IMR-90 (cell line): Measurements from ENCODE around the gene CNOT3. TPM values are rescaled to one million over a fixed set of nuclear protein-coding genes. Genes with fewer than 3 reads are reported as not detected.
"Not testable (repeated sequence)": the region's sequence is repeated elsewhere in the genome, so short reads cannot be mapped to it uniquely, and the experiment has no call there.

Experiments
- ATAC-seq: fragments of 200-7000 bp; cut with Tn5 transposase; 2 replicates; pipeline ENCODE4 v1.9.1; 2020; ENCODE audit warnings: low read depth, mild to moderate bottlenecking, moderate library complexity
- BruUV-seq: library from RNA; stranded (reverse); fragments of 400-500 nt; replicated peaks from 2 replicates; lab custom pipeline; 2021; lab: Mats Ljungman, UMichigan
- CTCF ChIA-PET: fragments of 300-600 bp; formaldehyde crosslinking; extraction: SDS; loops from one replicate; lab custom pipeline; 2021; ENCODE audit warnings: antibody characterized with exemption; lab: Yijun Ruan, JAX
- POLR2A ChIA-PET: fragments of 300-600 bp; sonication (Branson Sonifier 250); formaldehyde crosslinking; loops from one replicate; lab custom pipeline; 2022; ENCODE audit warnings: antibody characterized with exemption; ENCODE audit not compliant: unreplicated experiment; lab: Charles Lee
- DNase-seq: peaks from one replicate; pipeline ENCODE4 v3.0.0; 2013
- H2AFZ ChIP-seq: replicated peaks from 2 replicates; pipeline ENCODE3; 2013; ENCODE audit warnings: low read length, mild to moderate bottlenecking; ENCODE audit not compliant: poor library complexity
- H2AK5ac ChIP-seq: 2 replicates; pipeline ENCODE4 v1.6.1; 2013; ENCODE audit warnings: low read depth, low read length, inconsistent platforms
- H2AK9ac ChIP-seq: replicated peaks from 2 replicates; pipeline ENCODE3; 2013; ENCODE audit warnings: mild to moderate bottlenecking, low read depth, low read length, moderate library complexity; ENCODE audit not compliant: poor library complexity
- H2BK120ac ChIP-seq: 2 replicates; pipeline ENCODE4 v1.6.1; 2013; ENCODE audit warnings: low read depth, low read length, inconsistent platforms
- H2BK15ac ChIP-seq: 3 replicates; pipeline ENCODE4 v1.6.1; 2013; ENCODE audit warnings: low read depth, low read length, inconsistent platforms
- H2BK20ac ChIP-seq: 2 replicates; pipeline ENCODE4 v1.6.1; 2013; ENCODE audit warnings: low read depth, mild to moderate bottlenecking, inconsistent platforms, low read length, moderate library complexity
- H2BK5ac ChIP-seq: 2 replicates; pipeline ENCODE4 v1.6.1; 2013; ENCODE audit warnings: mild to moderate bottlenecking, low read depth, low read length, inconsistent platforms; ENCODE audit not compliant: poor library complexity, severe bottlenecking
- H3K14ac ChIP-seq: replicated peaks from 2 replicates; pipeline ENCODE4 v1.6.1; 2013; ENCODE audit warnings: low read depth, low read length, inconsistent platforms
- H3K18ac ChIP-seq: 2 replicates; pipeline ENCODE4 v1.6.1; 2013; ENCODE audit warnings: low read depth, low read length, control low read depth
- H3K23ac ChIP-seq: 2 replicates; pipeline ENCODE4 v1.6.1; 2013; ENCODE audit warnings: low read depth, low read length, inconsistent platforms
- H3K27ac ChIP-seq: 2 replicates; pipeline ENCODE4 v1.5.1; 2013; ENCODE audit warnings: mild to moderate bottlenecking, control low read depth, low read length; ENCODE audit not compliant: insufficient read depth
- H3K27me3 ChIP-seq: 2 replicates; pipeline ENCODE4 v1.6.1; 2013; ENCODE audit warnings: low read length; ENCODE audit not compliant: control insufficient read depth, insufficient read depth
- H3K36me3 ChIP-seq: 2 replicates; pipeline ENCODE4 v1.6.1; 2013; ENCODE audit warnings: low read length, mixed read lengths; ENCODE audit not compliant: control insufficient read depth, insufficient read depth
- H3K4ac ChIP-seq: 2 replicates; pipeline ENCODE4 v1.6.1; 2013; ENCODE audit warnings: low read depth, low read length, inconsistent platforms
- H3K4me1 ChIP-seq: 2 replicates; pipeline ENCODE4 v1.6.1; 2013; ENCODE audit warnings: low read length, mixed read lengths; ENCODE audit not compliant: control insufficient read depth, insufficient read depth
- H3K4me2 ChIP-seq: 2 replicates; pipeline ENCODE4 v1.6.1; 2013; ENCODE audit warnings: low read depth, mild to moderate bottlenecking, control low read depth, low read length, moderate library complexity
- H3K4me3 ChIP-seq: 2 replicates; pipeline ENCODE4 v1.5.1; 2013; ENCODE audit warnings: low read depth, mild to moderate bottlenecking, control low read depth, low read length, moderate library complexity; ENCODE audit not compliant: insufficient read depth
- H3K56ac ChIP-seq: 2 replicates; pipeline ENCODE4 v1.6.1; 2013; ENCODE audit warnings: low read length, inconsistent platforms; ENCODE audit not compliant: insufficient read depth; ENCODE audit errors: extremely low read depth
- H3K79me1 ChIP-seq, 2 experiments: 2 replicates each; pipeline ENCODE4 v1.6.1; 2013; ENCODE audit warnings: low read length in 2 of 2, inconsistent platforms in 1 of 2, low read depth in 1 of 2
- H3K9ac ChIP-seq: 2 replicates; pipeline ENCODE4 v1.6.1; 2013; ENCODE audit warnings: low read depth, low read length, control low read depth
- H3K9me1 ChIP-seq: 2 replicates; pipeline ENCODE4 v1.6.1; 2013; ENCODE audit warnings: low read length, inconsistent platforms; ENCODE audit not compliant: insufficient read depth
- H3K9me3 ChIP-seq: 2 replicates; pipeline ENCODE4 v1.6.1; 2013; ENCODE audit warnings: low read length; ENCODE audit not compliant: control insufficient read depth, insufficient read depth
- H4K20me1 ChIP-seq: 2 replicates; pipeline ENCODE4 v1.6.1; 2013; ENCODE audit warnings: low read length, inconsistent platforms; ENCODE audit not compliant: insufficient read depth
- H4K5ac ChIP-seq: 2 replicates; pipeline ENCODE4 v1.6.1; 2013; ENCODE audit warnings: mild to moderate bottlenecking, low read depth, low read length, control low read depth
- H4K8ac ChIP-seq, 2 experiments: 2 replicates each; pipeline ENCODE4 v1.6.1; 2013; ENCODE audit warnings: low read depth in 2 of 2, low read length in 2 of 2, control low read depth in 1 of 2, inconsistent platforms in 1 of 2
- H4K91ac ChIP-seq: 2 replicates; pipeline ENCODE4 v1.6.1; 2013; ENCODE audit warnings: low read depth, low read length, inconsistent platforms; ENCODE audit not compliant: insufficient read depth
- BHLHE40 ChIP-seq: fragments of 150-350 bp; IDR thresholded peaks from 2 replicates; pipeline ENCODE4 v1.6.1; 2016; ENCODE audit warnings: mild to moderate bottlenecking, low read depth, low read length
- CHD1 ChIP-seq: IDR thresholded peaks from 2 replicates; pipeline ENCODE4 v1.6.1; 2012; ENCODE audit warnings: low read depth, low read length, improper control_type of control experiment
- FOS ChIP-seq: fragments of 150-350 bp; IDR thresholded peaks from 2 replicates; pipeline ENCODE4 v1.6.1; 2016; ENCODE audit warnings: low read depth, low read length
- POLR2A ChIP-seq: IDR thresholded peaks from 2 replicates; pipeline ENCODE4 v1.6.1; 2012; ENCODE audit warnings: mild to moderate bottlenecking, low read depth, low read length
- WGBS, 2 experiments: methylation state at CpG; one replicate each; pipeline versions ENCODE4 v1.1.5 to v1.1.7; 2013; ENCODE audit warnings: missing lambda C conversion rate in 2 of 2; ENCODE audit not compliant: insufficient read length in 1 of 2; ENCODE audit errors: extremely low coverage in 2 of 2; 5-methylcytosine and 5-hydroxymethylcytosine counted together
- dilution Hi-C: fragments of 300-500 bp; cut with HindIII; formaldehyde crosslinking; loops from one replicate; pipeline ENCODE4 v1.14.3; 2018; ENCODE audit warnings: low sequenced_read_pairs; ENCODE audit not compliant: unreplicated experiment
- in situ Hi-C: fragments of 300-500 bp; cut with MboI; formaldehyde crosslinking; loops from 3 replicates; pipeline ENCODE4 v1.14.3; 2019; ENCODE audit warnings: low sequenced_read_pairs, inconsistent platforms, mixed read lengths
- intact Hi-C: fragments of 100-400 bp; cut with micrococcal nuclease; formaldehyde crosslinking; loops from 2 replicates; pipeline ENCODE4 v1.10.0; 2022
- polyA plus RNA-seq, 3 experiments: library from polyadenylated mRNA; depleted of rRNA; stranded (reverse); fragments of >200 nt; gene quantifications; 2 replicates each; pipeline ENCODE4 v1.2.3, GENCODE V29; 2012; ENCODE audit warnings: low replicate concordance in 1 of 3
- total RNA-seq: library from RNA; depleted of rRNA; stranded (reverse); fragments of >200 nt; gene quantifications from 2 replicates; pipeline ENCODE4 v1.2.3, GENCODE V29; 2012

CNOT3 gene
- total and polyA plus RNA-seq, 2 of the 4 experiments (the other 2 are of a cell fraction), result 5.4 to 26.7 TPM

GRCh38 chr19:54180691-54181091, 43.1 kb downstream of the CNOT3 start:
- no peak overlapping the region for H3K9ac ChIP-seq
- H2AK5ac ChIP-seq, result no peak overlapping the region
- H2BK120ac ChIP-seq, result no peak overlapping the region
- no peak overlapping the region for H4K5ac ChIP-seq
- H3K4ac ChIP-seq, result no peak overlapping the region
- no peaks in the 10 kb centered on the region for H3K9me3 ChIP-seq
- ChIA-PET POLR2A (no interaction called here), CTCF (interaction anchor here (1.1 kb wide), 1 partner anchor 9 kb away, joined by 3 read pairs; no protein-coding TSS in a partner anchor)
- no peak overlapping the region for H4K8ac ChIP-seq
- peaks cover 47% of the 10 kb centered on the region for H3K36me3 ChIP-seq
- H3K18ac ChIP-seq, result no peak overlapping the region
- DNase-seq, result no peak
- no peak overlapping the region for H2AFZ ChIP-seq
- peaks cover 7 to 19% of the 10 kb centered on the region in 2 experiments; a peak in 3 of 4 replicates for H3K79me1 ChIP-seq
- intact Hi-C loops (no loop called here), dilution Hi-C loops (no loop called here), in situ Hi-C loops (no loop called here)
- BruUV-seq, result no TSS peak
- 95% methylated on average over 26 of the region's 37 CpGs; no CpG with 5 or more reads in 1 of the 2 experiments for WGBS, 2 experiments
- no peak for ATAC-seq
- H4K91ac ChIP-seq, result no peak overlapping the region
- H3K4me2 ChIP-seq, result no peak overlapping the region
- no peak for TF ChIP-seq FOS
- TF ChIP-seq CHD1, result no peak
- no peak for TF ChIP-seq POLR2A
- TF ChIP-seq BHLHE40, result no peak
- H3K56ac ChIP-seq, result no peak overlapping the region
- H2BK20ac ChIP-seq, result no peak overlapping the region
- no peak overlapping the region for H3K14ac ChIP-seq
- H2BK15ac ChIP-seq, result no peak overlapping the region
- no peaks in the 10 kb centered on the region for H3K9me1 ChIP-seq
- H3K27me3 ChIP-seq, result no peaks in the 10 kb centered on the region
- no peak overlapping the region for H3K23ac ChIP-seq
- H3K27ac ChIP-seq, result no peak overlapping the region
- H4K20me1 ChIP-seq, result peaks cover 9% of the 10 kb centered on the region; the same call in 1 of the 2 replicates
- H3K4me1 ChIP-seq, result no peaks in the 10 kb centered on the region
- H3K4me3 ChIP-seq, result no peak overlapping the region
- no peak overlapping the region for H2BK5ac ChIP-seq
- no peak overlapping the region for H2AK9ac ChIP-seq

GRCh38 chr19:54181894-54182293, 44.3 kb downstream of the CNOT3 start:
- H3K27ac ChIP-seq, CTCF ChIA-PET, H3K4me3 ChIP-seq, H3K18ac ChIP-seq, H2BK5ac ChIP-seq, H3K4me2 ChIP-seq, H3K9ac ChIP-seq, H4K91ac ChIP-seq, BruUV-seq, H3K56ac ChIP-seq, H3K4ac ChIP-seq, H2BK15ac ChIP-seq, H4K5ac ChIP-seq, H3K9me1 ChIP-seq, H3K23ac ChIP-seq, H4K20me1 ChIP-seq, H2AK9ac ChIP-seq, H2BK120ac ChIP-seq, ATAC-seq, DNase-seq, H3K14ac ChIP-seq, dilution Hi-C loops, H3K9me3 ChIP-seq, H2BK20ac ChIP-seq, H3K4me1 ChIP-seq, H2AK5ac ChIP-seq, intact Hi-C loops, H3K27me3 ChIP-seq, in situ Hi-C loops, H2AFZ ChIP-seq, H4K8ac ChIP-seq: not testable (repeated sequence)
- Histone ChIP-seq H3K79me1 (peaks cover 7 to 28% of the 10 kb centered on the region in 2 experiments; a peak in 3 of 4 replicates), H3K36me3 (peaks cover 50% of the 10 kb centered on the region)
- POLR2A ChIA-PET, result interaction anchor here (0.6 kb wide), 1 partner anchor 1888 kb away, joined by 5 read pairs; no protein-coding TSS in a partner anchor
- 91% methylated on average over 1 of the region's 3 CpGs; no CpG with 5 or more reads in 1 of the 2 experiments for WGBS, 2 experiments
